Measurements from ENCODE around the gene NSD2.
"Not testable (repeated sequence)": the region's sequence is repeated elsewhere in the genome, so short reads cannot be mapped to it uniquely, and the experiment has no call there.

Gene NSD2

GRCh38 chr4:2011583-2011982 is 140.4 kb downstream of the NSD2 start:
- DNase-seq (ENCODE audit: low read depth in 1 of 2, low spot score in 1 of 2) = no peak
- in situ Hi-C loops (cut with HindIII; ENCODE audit: low pct_unique_long_range_greater_than_20kb, low sequenced_read_pairs) = no loop called here
- TF ChIP-seq JUND (IDR thresholded peaks at IDR 0.05; ENCODE audit: low read depth) = no peak

GRCh38 chr4:2015008-2015407 is 143.8 kb downstream of the NSD2 start:
- no peak for DNase-seq (ENCODE audit: low read depth in 1 of 2, low spot score in 1 of 2)

DNA sequence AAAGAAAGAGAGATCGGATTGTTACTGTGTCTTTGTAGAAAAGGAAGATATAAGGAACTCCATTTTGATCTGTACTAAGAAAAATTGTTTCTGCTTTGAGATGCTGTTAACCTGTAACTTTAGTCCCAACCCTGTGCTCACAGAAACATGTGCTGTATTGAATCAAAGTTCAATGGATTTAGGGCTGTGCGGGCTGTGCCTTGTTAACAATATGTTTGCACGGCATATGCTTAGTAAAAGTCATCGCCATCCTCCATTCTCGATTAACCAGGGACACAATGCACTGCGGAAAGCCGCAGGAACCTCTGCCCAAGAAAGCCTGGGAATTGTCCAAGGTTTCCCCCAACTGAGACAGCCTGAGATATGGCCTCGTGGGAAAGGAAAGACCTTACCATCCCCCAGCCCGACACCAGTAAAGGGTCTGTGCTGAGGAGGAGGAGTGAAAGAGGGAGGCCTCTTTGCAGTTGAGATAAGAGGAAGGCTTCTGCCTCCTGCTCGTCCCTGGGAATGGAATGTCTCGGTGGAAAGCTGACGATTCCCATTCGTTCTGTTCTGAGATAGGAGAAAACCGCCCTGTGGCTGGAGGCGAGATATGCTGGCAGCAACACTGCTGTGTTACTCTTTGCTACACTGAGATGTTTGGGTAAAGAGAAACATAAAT is 150.3 kb downstream of the NSD2 start:
- DNase-seq (ENCODE audit: low read depth in 1 of 2, low spot score in 1 of 2); in situ Hi-C loops (cut with HindIII; ENCODE audit: low pct_unique_long_range_greater_than_20kb, low sequenced_read_pairs): not testable (repeated sequence)

More at GRCh38 chr4:2015008-2015407, 143.8 kb downstream of the NSD2 start:
- no peak for TF ChIP-seq JUND (IDR thresholded peaks at IDR 0.05; ENCODE audit: low read depth)
- in situ Hi-C loops (cut with HindIII; ENCODE audit: low pct_unique_long_range_greater_than_20kb, low sequenced_read_pairs) = no loop called here

DNA sequence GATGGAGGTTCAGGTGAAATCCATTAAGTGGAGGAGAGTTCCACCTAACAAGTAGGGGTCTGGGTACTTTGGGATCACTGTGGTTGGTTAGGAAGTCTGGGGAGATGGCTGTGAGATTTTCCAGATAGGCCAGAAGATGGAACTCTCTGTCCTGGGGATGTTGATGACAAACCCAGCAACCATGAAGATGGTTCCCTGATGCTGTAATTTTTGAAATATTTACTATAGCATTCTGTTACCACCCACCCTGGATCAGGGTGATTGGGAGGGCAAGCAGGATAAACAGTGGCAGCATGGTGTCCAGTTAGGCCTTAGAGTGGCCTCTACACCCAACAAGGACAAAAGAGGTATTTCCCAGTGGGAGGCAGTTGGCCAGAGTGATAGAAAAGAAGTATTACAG is 153.5 kb downstream of the NSD2 start:
- no peak for DNase-seq (ENCODE audit: low read depth in 1 of 2, low spot score in 1 of 2)
- in situ Hi-C loops (cut with HindIII; ENCODE audit: low pct_unique_long_range_greater_than_20kb, low sequenced_read_pairs) = no loop called here
- TF ChIP-seq JUND (IDR thresholded peaks at IDR 0.05; ENCODE audit: low read depth) = no peak

- DNase-seq (ENCODE audit: low read depth in 1 of 2, low spot score in 1 of 2) = no peak
- in situ Hi-C loops (cut with HindIII; ENCODE audit: low pct_unique_long_range_greater_than_20kb, low sequenced_read_pairs) = no loop called here
- TF ChIP-seq JUND (IDR thresholded peaks at IDR 0.05; ENCODE audit: low read depth) = no peak
Measured at GRCh38 chr4:2025817-2026216, 154.6 kb downstream of the NSD2 start.

DNA sequence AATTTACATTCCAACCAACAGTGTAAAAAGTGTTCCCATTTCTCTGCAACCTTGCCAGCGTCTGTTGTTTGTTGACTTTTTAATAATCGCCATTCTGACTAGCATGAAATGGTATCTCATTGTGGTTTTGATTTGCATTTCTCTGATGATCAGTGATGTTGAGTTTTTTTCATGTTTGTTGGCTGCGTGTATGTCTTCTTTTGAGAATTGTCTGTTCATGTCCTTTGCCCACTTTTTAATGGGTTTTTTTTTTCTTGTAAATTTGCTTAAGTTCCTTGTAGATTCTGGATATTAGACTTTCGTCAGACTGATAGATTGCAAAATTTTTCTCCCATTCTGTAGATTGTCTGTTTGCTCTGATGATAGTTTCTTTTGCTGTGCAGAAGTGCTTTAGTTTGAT is 155.9 kb downstream of the NSD2 start:
- in situ Hi-C loops (cut with HindIII; ENCODE audit: low pct_unique_long_range_greater_than_20kb, low sequenced_read_pairs); DNase-seq (ENCODE audit: low read depth in 1 of 2, low spot score in 1 of 2): not testable (repeated sequence)

DNA sequence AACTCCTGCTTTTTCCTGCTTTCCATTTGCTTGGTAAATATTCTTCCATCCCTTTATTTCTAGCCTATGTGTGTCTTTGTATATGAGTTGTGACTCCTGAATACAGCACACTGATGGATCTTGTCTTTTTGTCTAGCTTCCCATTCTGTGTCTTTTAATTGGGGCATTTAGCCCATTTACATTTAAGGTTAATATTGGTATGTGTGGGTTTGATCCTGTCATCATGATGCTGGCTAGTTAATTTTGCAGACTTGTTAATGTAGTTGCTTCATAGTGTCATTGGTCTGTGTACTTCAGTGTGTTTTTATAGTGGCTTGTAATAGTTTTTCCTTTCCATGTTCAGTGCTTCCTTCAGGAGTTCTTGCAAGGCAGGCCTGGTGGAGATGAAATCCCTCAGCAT is 160.0 kb downstream of the NSD2 start:
- in situ Hi-C loops (cut with HindIII; ENCODE audit: low pct_unique_long_range_greater_than_20kb, low sequenced_read_pairs); DNase-seq (ENCODE audit: low read depth in 1 of 2, low spot score in 1 of 2): not testable (repeated sequence)
